ENCODE measurements around the gene ADISSP.
"Not testable (repeated sequence)": the region's sequence is repeated elsewhere in the genome, so short reads cannot be mapped to it uniquely, and the experiment has no call there.

The ADISSP gene

GRCh38 chr20:3797592-3798372 lies 30.2 kb upstream of the ADISSP start:
- peak; percentile 39 to 71 for DNase-seq

GRCh38 chr20:3797226-3797545 lies 29.6 kb upstream of the ADISSP start:
- no peak for DNase-seq

GRCh38 chr20:3796477-3797225 lies 29.1 kb upstream of the ADISSP start:
- no peak for DNase-seq

- peak; percentile 87 to 90 for DNase-seq
Observed at GRCh38 chr20:3795511-3796468, 28.2 kb upstream of the ADISSP start, which contains the start of gene CDC25B. Gene CDC25B, plus strand, starts transcription at chr20:3796310. Its CDS starts 222 bp downstream, at chr20:3796532.

GRCh38 chr20:3794701-3795420 lies 27.3 kb upstream of the ADISSP start:
- DNase-seq: no peak

- not testable (repeated sequence) for DNase-seq
Observed at GRCh38 chr20:3794168-3794567, 26.6 kb upstream of the ADISSP start.

- DNase-seq: not testable (repeated sequence)
Observed at GRCh38 chr20:3789201-3789600, 21.6 kb upstream of the ADISSP start.

- DNase-seq: no peak
Observed at GRCh38 chr20:3788685-3789155, 21.2 kb upstream of the ADISSP start.

GRCh38 chr20:3787324-3788014 lies 19.9 kb upstream of the ADISSP start:
- DNase-seq: no peak

GRCh38 chr20:3786665-3787323 lies 19.2 kb upstream of the ADISSP start, which contains the start of gene CENPB:
Gene CENPB, minus strand, starts transcription at chr20:3786740. Its CDS starts 257 bp downstream, at chr20:3786483.
- DNase-seq: peak; percentile 87 to 91

GRCh38 chr20:3786126-3786484 lies 18.6 kb upstream of the ADISSP start:
- peak; percentile 47 to 48 for DNase-seq

- no peak for DNase-seq
Observed at GRCh38 chr20:3785240-3786125, 17.9 kb upstream of the ADISSP start.

- no peak for DNase-seq
Observed at GRCh38 chr20:3784863-3785239, 17.3 kb upstream of the ADISSP start.

GRCh38 chr20:3784216-3784853 lies 16.8 kb upstream of the ADISSP start:
- no peak for DNase-seq

- no peak for DNase-seq
Observed at GRCh38 chr20:3783511-3784195, 16.1 kb upstream of the ADISSP start.

- DNase-seq: no peak
Observed at GRCh38 chr20:3783068-3783489, 15.5 kb upstream of the ADISSP start.

- no peak for DNase-seq
Observed at GRCh38 chr20:3782597-3782996, 15.0 kb upstream of the ADISSP start.

GRCh38 chr20:3781153-3781910 lies 13.8 kb upstream of the ADISSP start, which contains the start of gene SPEF1:
Gene SPEF1, minus strand, starts transcription at chr20:3781448. Its CDS starts 161 bp downstream, at chr20:3781287.
- peak; percentile 70 to 79 for DNase-seq
